Stimulated activated CD4-positive, alpha-beta T cell treated with anti-CD3 and anti-CD28 coated beads, TNF-alpha, amount 100 ng/mL, for 1 hour (primary cell): Measurements from ENCODE around the gene DNTT.
A peak's percentile ranks its signal among the peaks of the same experiment; 100 is the strongest.
"Not testable (repeated sequence)": the region's sequence is repeated elsewhere in the genome, so short reads cannot be mapped to it uniquely, and the experiment has no call there.

Experiments
- DNase-seq, 3 donors: peaks; one replicate each; pipeline ENCODE4 v3.0.0-alpha.2; 2020; ENCODE audit warnings: low read depth in 3 of 3, low spot score in 1 of 3

The DNTT gene

GRCh38 chr10:96306516-96306915, 2.3 kb downstream of the DNTT start:
- no peak for DNase-seq

GRCh38 chr10:96308854-96309253, 4.6 kb downstream of the DNTT start:
- not testable (repeated sequence) for DNase-seq

- DNase-seq, result no peak
These were observed 5.5 kb downstream of the DNTT start for GRCh38 chr10:96309628-96310320.

GRCh38 chr10:96310321-96310669, 6.1 kb downstream of the DNTT start:
- no peak for DNase-seq

GRCh38 chr10:96311180-96311715, 7.0 kb downstream of the DNTT start:
- no peak for DNase-seq

- no peak for DNase-seq
These were observed 9.1 kb downstream of the DNTT start for GRCh38 chr10:96313344-96313743.

- no peak for DNase-seq
These were observed 13.0 kb downstream of the DNTT start for GRCh38 chr10:96317067-96317833.

GRCh38 chr10:96319754-96320474, 15.7 kb downstream of the DNTT start:
- no peak for DNase-seq

GRCh38 chr10:96321822-96322221, 17.6 kb downstream of the DNTT start:
- DNase-seq, result no peak

GRCh38 chr10:96322275-96322674, 18.0 kb downstream of the DNTT start:
- DNase-seq, result no peak

- no peak for DNase-seq
These were observed 20.2 kb downstream of the DNTT start for GRCh38 chr10:96324447-96324846.

GRCh38 chr10:96325719-96326373, 21.6 kb downstream of the DNTT start:
- no peak for DNase-seq

GRCh38 chr10:96327462-96327861, 23.2 kb downstream of the DNTT start:
- DNase-seq, result no peak

- DNase-seq, result no peak
These were observed 28.9 kb downstream of the DNTT start for GRCh38 chr10:96333101-96333500.

- no peak for DNase-seq
These were observed 30.6 kb downstream of the DNTT start for GRCh38 chr10:96334616-96335526.

- no peak for DNase-seq
These were observed 32.9 kb downstream of the DNTT start for GRCh38 chr10:96337106-96337505.

GRCh38 chr10:96338279-96338925, 34.2 kb downstream of the DNTT start:
- no peak for DNase-seq

GRCh38 chr10:96339383-96339782, 35.1 kb downstream of the DNTT start:
- DNase-seq, result no peak

- peak; percentile 2 to 17 (median 9) for DNase-seq
These were observed 36.0 kb downstream of the DNTT start for GRCh38 chr10:96339956-96340904.
